GM19193 (cell line): ENCODE results near the gene ATP6V1G3.

Source experiments
- POLR2A ChIP-seq: IDR thresholded peaks from 4 replicates; pipeline ENCODE4 v1.6.1; 2011; ENCODE audit not compliant: insufficient read depth, insufficient read length; ENCODE audit errors: extremely low read depth

The ATP6V1G3 gene

GRCh38 chr1:198545156-198545555 lies 4.7 kb upstream of the ATP6V1G3 start:
- TF ChIP-seq POLR2A = no peak

DNA sequence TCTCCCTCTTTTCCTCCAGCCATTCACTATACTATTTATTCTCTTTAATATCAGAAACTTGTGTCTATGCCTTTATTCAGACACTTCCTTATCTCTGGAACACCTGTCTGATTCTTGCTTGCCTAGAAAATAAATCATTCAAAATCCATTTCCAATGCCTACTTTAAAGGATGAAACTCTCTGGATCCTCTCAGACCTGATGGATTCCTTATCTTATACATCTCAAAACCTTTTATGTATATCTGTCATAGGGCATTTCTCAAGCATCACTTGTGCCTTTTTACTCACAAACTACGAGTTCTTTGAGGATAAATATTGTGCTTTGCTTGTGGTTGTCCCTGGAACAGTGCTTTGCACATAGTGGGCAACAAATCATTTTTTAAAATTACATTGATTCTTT lies 3.8 kb upstream of the ATP6V1G3 start:
- TF ChIP-seq POLR2A = no peak

DNA sequence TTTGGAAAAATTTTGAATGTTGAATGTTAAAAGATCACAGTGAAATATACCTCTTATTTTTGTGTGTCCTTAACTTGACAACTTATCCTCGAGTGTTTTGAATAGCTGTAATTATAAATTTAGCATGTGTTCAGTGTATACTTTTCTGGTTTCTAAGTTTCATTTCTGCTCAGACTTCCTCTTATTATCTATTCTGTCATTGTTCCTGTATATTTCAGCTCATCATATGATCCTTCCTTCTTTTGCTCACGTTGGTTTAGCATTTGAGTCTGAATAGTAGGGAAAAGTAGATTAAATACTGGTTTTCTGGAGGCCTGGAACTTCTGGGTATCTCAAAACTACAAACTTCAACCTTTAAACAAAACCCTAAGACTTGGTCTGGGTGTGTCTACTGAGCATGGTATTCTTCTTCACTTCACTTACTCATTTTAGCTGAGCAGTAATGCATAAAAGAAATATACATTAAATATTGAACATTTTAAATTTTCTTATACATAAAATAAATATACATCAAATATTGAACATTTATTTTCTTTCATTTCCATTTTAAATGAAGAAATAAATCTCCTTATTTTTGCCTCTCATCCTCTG lies 3.3 kb upstream of the ATP6V1G3 start:
- TF ChIP-seq POLR2A = no peak

- TF ChIP-seq POLR2A = no peak
Observed at GRCh38 chr1:198542632-198543031, 2.2 kb upstream of the ATP6V1G3 start.

- TF ChIP-seq POLR2A = no peak
Observed at GRCh38 chr1:198541737-198542136, 1.3 kb upstream of the ATP6V1G3 start.

GRCh38 chr1:198538579-198539364 lies 1.7 kb downstream of the ATP6V1G3 start:
- TF ChIP-seq POLR2A = no peak

DNA sequence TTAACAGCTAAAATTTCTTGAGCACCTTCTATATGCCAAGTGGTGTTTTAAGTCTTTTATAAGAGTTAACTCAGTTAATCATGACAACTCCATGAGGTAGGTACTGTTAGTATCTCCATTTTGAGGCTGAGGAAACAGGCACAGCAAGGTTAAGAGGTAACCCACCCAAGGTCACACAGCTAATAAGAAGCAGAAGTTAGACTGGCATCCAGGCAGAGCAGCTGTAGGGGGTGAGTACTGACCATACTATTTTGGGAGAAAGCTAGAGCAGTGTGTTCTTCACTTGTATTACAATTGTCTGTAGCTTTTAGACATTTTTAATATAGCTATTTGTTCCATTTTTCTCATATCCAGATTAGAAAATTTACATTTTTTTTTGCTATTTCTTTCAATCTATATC lies 4.8 kb downstream of the ATP6V1G3 start:
- no peak for TF ChIP-seq POLR2A

DNA sequence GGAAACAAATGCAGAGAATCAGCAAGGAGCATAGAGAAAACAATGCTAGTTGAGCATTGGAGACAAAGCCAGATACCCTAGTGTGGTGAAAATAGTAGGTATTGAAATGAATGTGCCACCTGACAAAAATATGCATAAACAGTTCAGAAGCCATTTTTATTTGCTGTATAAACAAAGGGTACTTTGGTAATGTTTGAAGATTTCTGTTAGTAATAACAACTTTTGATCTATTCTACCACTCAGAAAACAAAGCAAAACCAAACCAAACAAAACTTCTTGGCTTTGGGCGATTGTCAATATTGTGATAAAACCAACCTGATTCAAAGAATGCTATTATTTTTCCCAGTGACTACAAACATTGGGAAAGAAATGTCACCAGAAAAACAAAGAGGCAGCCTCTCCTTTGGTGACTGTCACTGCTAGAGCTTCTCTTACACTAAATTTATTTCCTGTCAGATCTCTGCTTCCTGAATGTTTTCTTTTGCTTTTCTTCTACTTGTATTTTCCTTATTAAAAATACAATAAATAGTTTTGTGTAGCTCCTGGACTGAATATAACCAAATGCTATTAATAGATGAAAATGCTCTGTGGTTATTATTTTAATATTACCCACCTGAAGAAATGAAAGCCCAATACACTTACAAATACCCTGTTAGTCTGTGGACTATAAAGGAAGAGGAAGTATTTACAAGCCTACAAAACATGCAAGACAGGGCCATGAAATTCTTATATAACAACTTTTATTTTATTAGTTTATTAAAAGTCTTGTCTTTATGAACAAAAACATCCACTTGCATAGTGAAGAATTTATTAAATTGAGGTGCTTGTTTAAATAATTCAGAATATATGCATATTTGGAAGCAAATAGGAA lies 5.7 kb downstream of the ATP6V1G3 start:
- no peak for TF ChIP-seq POLR2A

DNA sequence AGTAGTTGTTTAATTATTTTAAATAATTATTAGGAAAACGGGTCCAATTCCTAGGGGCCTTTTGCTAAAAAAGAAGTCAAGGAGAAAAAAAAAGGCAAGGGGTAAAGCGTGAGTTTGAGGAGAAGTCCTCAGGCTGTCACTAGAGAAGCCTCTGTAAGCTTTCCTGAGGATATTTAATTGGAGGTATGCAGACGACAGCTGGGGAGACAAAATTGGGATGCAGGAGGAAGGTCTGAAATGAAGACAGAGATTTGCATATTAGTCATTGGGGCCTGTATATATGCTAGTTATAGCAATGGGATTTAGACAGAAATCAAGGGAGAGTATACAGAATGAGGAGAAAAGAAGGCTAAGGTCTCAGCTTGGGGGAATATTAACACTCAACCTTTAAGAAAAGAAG lies 8.6 kb downstream of the ATP6V1G3 start:
- no peak for TF ChIP-seq POLR2A

- TF ChIP-seq POLR2A = no peak
Observed at GRCh38 chr1:198530953-198531352, 9.5 kb downstream of the ATP6V1G3 start.

- no peak for TF ChIP-seq POLR2A
Observed at GRCh38 chr1:198529414-198529813, 11.1 kb downstream of the ATP6V1G3 start.

GRCh38 chr1:198528364-198528763 lies 12.1 kb downstream of the ATP6V1G3 start:
- no peak for TF ChIP-seq POLR2A

- no peak for TF ChIP-seq POLR2A
Observed at GRCh38 chr1:198524556-198524955, 15.9 kb downstream of the ATP6V1G3 start.

- no peak for TF ChIP-seq POLR2A
Observed at GRCh38 chr1:198523182-198523950, 17.1 kb downstream of the ATP6V1G3 start.
